Type B pancreatic cell (in vitro differentiated cells): ENCODE data around the gene RICTOR. TPM values are rescaled to one million over a fixed set of nuclear protein-coding genes. Genes with fewer than 3 reads are reported as not detected.

Experiments
- DNase-seq: peaks from one replicate; pipeline ENCODE4 v3.0.0; 2021; ENCODE audit warnings: mixed read lengths; ENCODE audit not compliant: unreplicated experiment; ENCODE audit errors: extremely low spot score
- H3K27ac Mint-ChIP-seq: 2 replicates; pipeline ENCODE4 v1.8.0; 2021; ENCODE audit warnings: mild to moderate bottlenecking, mixed read lengths
- H3K27me3 Mint-ChIP-seq: 2 replicates; pipeline ENCODE4 v1.8.0; 2021; ENCODE audit warnings: mixed read lengths
- H3K36me3 Mint-ChIP-seq: 2 replicates; pipeline ENCODE4 v1.8.0; 2021; ENCODE audit warnings: mixed read lengths
- H3K4me1 Mint-ChIP-seq: one replicate; pipeline ENCODE4 v1.8.0; 2021; ENCODE audit warnings: mixed read lengths; ENCODE audit not compliant: unreplicated experiment
- H3K4me3 Mint-ChIP-seq: 2 replicates; pipeline ENCODE4 v1.8.0; 2021; ENCODE audit warnings: mild to moderate bottlenecking, mixed read lengths
- H3K9me3 Mint-ChIP-seq: 2 replicates; pipeline ENCODE4 v1.8.0; 2021; ENCODE audit warnings: mixed read lengths
- CTCF ChIP-seq: fragments of 200-600 bp; sonication (generic); conservative IDR thresholded peaks from 2 replicates; pipeline ENCODE4 v1.5.0; 2021; ENCODE audit warnings: antibody characterized with exemption, mild to moderate bottlenecking
- total RNA-seq: library from RNA; stranded (reverse); gene quantifications from 2 replicates; pipeline ENCODE4 v1.2.1, GENCODE V29; 2021; ENCODE audit warnings: low replicate concordance

RICTOR gene
- total RNA-seq, 1 donor from 2014 or later, result 31.8 TPM

GRCh38 chr5:39062104-39062503 is 12.1 kb downstream of the RICTOR start:
- TF ChIP-seq CTCF, result no peak
- H3K4me1 Mint-ChIP-seq, result no peaks in the 10 kb centered on the region
- peaks cover 9% of the 10 kb centered on the region for H3K36me3 Mint-ChIP-seq
- no peak overlapping the region for H3K4me3 Mint-ChIP-seq
- H3K27me3 Mint-ChIP-seq, result no peaks in the 10 kb centered on the region
- DNase-seq, result no peak
- peaks cover 6% of the 10 kb centered on the region for H3K9me3 Mint-ChIP-seq
- H3K27ac Mint-ChIP-seq, result no peak overlapping the region

GRCh38 chr5:39059064-39059463 is 15.1 kb downstream of the RICTOR start:
- Mint-ChIP-seq H3K27ac (no peak overlapping the region), H3K4me3 (no peak overlapping the region), H3K36me3 (peaks cover 11% of the 10 kb centered on the region), H3K9me3 (peaks cover 6% of the 10 kb centered on the region), H3K4me1 (peaks cover 11% of the 10 kb centered on the region), H3K27me3 (no peaks in the 10 kb centered on the region)
- TF ChIP-seq CTCF, result no peak
- no peak for DNase-seq

- peaks cover 6% of the 10 kb centered on the region for H3K9me3 Mint-ChIP-seq
- no peak for DNase-seq
- no peak overlapping the region for H3K27ac Mint-ChIP-seq
- TF ChIP-seq CTCF, result no peak
- H3K27me3 Mint-ChIP-seq, result no peaks in the 10 kb centered on the region
- H3K4me3 Mint-ChIP-seq, result no peak overlapping the region
- peaks cover 11% of the 10 kb centered on the region for H3K4me1 Mint-ChIP-seq
- peaks cover 11% of the 10 kb centered on the region for H3K36me3 Mint-ChIP-seq
Measured at GRCh38 chr5:39058178-39058921, 15.8 kb downstream of the RICTOR start.

DNA sequence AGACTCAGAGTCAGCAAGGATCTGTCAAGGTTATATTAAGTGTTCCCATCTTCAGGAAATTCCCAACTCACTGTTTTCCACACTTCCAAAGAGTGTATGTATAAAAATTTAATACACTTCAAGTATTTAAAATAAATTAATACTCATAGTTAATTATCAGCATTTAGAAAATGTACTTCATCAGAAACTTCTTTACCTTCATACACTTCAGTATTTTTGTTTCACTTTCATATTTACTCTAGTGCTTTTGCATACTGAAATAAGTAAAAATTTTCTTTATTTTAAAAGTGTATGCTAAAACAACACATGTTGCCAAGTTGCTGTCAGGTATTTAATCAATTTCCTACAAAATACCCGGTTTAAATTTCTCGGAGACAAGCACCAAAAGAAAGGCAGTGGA is 16.5 kb downstream of the RICTOR start:
- Mint-ChIP-seq H3K36me3 (peaks cover 11% of the 10 kb centered on the region), H3K4me3 (no peak overlapping the region), H3K9me3 (peaks cover 6% of the 10 kb centered on the region), H3K4me1 (peaks cover 11% of the 10 kb centered on the region), H3K27ac (no peak overlapping the region), H3K27me3 (no peaks in the 10 kb centered on the region)
- no peak for TF ChIP-seq CTCF
- no peak for DNase-seq

GRCh38 chr5:39055768-39056398 is 18.3 kb downstream of the RICTOR start:
- Mint-ChIP-seq H3K4me1 (peaks cover 11% of the 10 kb centered on the region), H3K4me3 (no peak overlapping the region), H3K36me3 (peaks cover 11% of the 10 kb centered on the region), H3K27me3 (no peaks in the 10 kb centered on the region), H3K27ac (no peak overlapping the region), H3K9me3 (peaks cover 6% of the 10 kb centered on the region)
- no peak for TF ChIP-seq CTCF
- DNase-seq, result no peak
